ENCODE results near the gene NDEL1. TPM values are rescaled to one million over a fixed set of nuclear protein-coding genes. Genes with fewer than 3 reads are reported as not detected.

NDEL1 gene
- polyA plus RNA-seq, 3 donors, result 29.8 to 58.3 (median 39.7) TPM

DNA sequence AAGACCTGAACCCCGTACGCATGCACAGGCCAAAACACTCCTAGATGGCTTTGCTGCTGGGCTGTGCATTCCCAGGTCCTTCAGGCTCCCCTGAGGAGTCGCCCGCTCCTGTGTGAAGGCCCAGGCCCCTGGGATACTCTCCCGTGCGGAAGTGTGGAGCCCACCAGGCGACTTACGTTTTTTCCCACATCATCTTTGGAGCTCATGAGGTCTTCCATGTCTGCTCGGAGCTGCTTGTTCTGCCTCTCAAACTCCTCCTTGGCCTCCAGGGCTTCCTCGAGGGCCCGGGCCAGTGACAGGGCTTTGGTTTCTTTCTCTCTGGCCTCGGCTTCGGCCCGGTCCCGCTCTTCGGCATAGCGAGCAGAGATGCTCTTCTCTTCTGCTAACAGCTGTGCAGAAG lies 56.4 kb downstream of the NDEL1 start:
- WGBS (ENCODE audit: insufficient coverage), result 97% methylated on average over 11 of the region's 17 CpGs
- TF ChIP-seq, protein P1, sequence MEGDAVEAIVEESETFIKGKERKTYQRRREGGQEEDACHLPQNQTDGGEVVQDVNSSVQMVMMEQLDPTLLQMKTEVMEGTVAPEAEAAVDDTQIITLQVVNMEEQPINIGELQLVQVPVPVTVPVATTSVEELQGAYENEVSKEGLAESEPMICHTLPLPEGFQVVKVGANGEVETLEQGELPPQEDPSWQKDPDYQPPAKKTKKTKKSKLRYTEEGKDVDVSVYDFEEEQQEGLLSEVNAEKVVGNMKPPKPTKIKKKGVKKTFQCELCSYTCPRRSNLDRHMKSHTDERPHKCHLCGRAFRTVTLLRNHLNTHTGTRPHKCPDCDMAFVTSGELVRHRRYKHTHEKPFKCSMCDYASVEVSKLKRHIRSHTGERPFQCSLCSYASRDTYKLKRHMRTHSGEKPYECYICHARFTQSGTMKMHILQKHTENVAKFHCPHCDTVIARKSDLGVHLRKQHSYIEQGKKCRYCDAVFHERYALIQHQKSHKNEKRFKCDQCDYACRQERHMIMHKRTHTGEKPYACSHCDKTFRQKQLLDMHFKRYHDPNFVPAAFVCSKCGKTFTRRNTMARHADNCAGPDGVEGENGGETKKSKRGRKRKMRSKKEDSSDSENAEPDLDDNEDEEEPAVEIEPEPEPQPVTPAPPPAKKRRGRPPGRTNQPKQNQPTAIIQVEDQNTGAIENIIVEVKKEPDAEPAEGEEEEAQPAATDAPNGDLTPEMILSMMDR (IDR thresholded peaks at IDR 0.05), result no peak
- Mint-ChIP-seq H3K9me3 (peaks cover 0 to 2% (median 0%) of the 10 kb centered on the region in 7 donors), H3K36me3 (peaks cover 1% of the 10 kb centered on the region in 2 donors), H3K4me3 (no peak overlapping the region), H3K27me3 (ENCODE audit: low read depth in 3 of 3) (peaks cover 0 to 1% (median 0%) of the 10 kb centered on the region in 3 donors), H3K27ac (no peak overlapping the region), H3K4me1 (no peaks in the 10 kb centered on the region)
- Histone ChIP-seq H3K4me1 (ENCODE audit: control insufficient read depth in 1 of 2, insufficient read depth in 2 of 2, low read length in 2 of 2) (no peaks in the 10 kb centered on the region), H2AFZ (ENCODE audit: insufficient read depth, low read depth, low read length, poor library complexity, severe bottlenecking) (no peak overlapping the region), H3K36me3 (replicated peaks in 1 of 2; ENCODE audit: control insufficient read depth in 1 of 2, insufficient read depth in 2 of 2, low read length in 2 of 2) (no peaks in the 10 kb centered on the region), H3K9ac (ENCODE audit: insufficient read depth, low read length, poor library complexity, severe bottlenecking) (no peak overlapping the region), H3K27ac (ENCODE audit: low read depth in 1 of 2, low read length in 2 of 2) (no peak overlapping the region), H3K9me3 (replicated peaks in 1 of 2; ENCODE audit: control insufficient read depth in 1 of 2, insufficient read depth in 1 of 2, low read length in 2 of 2) (no peaks in the 10 kb centered on the region), H3K4me3 (replicated peaks in 1 of 3; ENCODE audit: low read depth in 2 of 3, low read length in 3 of 3) (no peak overlapping the region), H3K4me2 (replicated peaks; ENCODE audit: extremely low read depth, low read length, poor library complexity, severe bottlenecking) (no peak overlapping the region), H3K79me2 (ENCODE audit: insufficient read depth, low read length) (no peaks in the 10 kb centered on the region), H3K27me3 (ENCODE audit: control insufficient read depth in 2 of 2, insufficient read depth in 2 of 2, low read length in 2 of 2) (no peaks in the 10 kb centered on the region), H4K20me1 (ENCODE audit: insufficient read depth, low read length) (no peaks in the 10 kb centered on the region)
- intact Hi-C loops (cut with micrococcal nuclease), result no loop called here
- DNase-seq, result no peak

DNA sequence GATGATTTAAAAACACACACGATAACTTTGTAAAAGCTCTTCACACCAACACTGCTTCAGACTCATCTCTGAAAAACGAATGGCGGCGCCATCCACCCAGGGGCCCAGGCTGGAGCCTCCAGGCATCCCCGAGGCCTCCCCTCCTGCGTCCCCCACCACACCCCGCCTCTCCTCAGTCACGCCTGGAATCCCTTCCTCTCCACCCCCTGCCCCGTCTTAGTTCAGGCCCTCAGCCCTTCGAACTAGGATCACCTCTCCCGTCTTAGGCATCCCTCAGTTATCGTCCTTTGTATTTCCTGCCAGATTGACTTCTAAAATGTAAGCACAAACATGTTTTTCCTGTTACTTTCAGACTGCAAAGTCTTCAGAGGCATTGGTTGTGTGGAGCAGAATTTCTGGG lies 58.3 kb downstream of the NDEL1 start:
- Mint-ChIP-seq H3K27ac (no peak overlapping the region), H3K27me3 (ENCODE audit: low read depth in 3 of 3) (no peaks in the 10 kb centered on the region), H3K9me3 (peaks cover 0 to 2% (median 0%) of the 10 kb centered on the region in 7 donors), H3K4me1 (no peaks in the 10 kb centered on the region), H3K4me3 (no peak overlapping the region), H3K36me3 (no peaks in the 10 kb centered on the region)
- H2AFZ ChIP-seq (ENCODE audit: insufficient read depth, low read depth, low read length, poor library complexity, severe bottlenecking), result no peak overlapping the region
- 85% methylated on average over 12 of the region's 12 CpGs for WGBS (ENCODE audit: insufficient coverage)
- TF ChIP-seq, protein P1 (IDR thresholded peaks at IDR 0.05), result no peak
- H3K9me3 ChIP-seq (replicated peaks in 1 of 2; ENCODE audit: control insufficient read depth in 1 of 2, insufficient read depth in 1 of 2, low read length in 2 of 2), result no peaks in the 10 kb centered on the region
- no peak overlapping the region for H3K4me3 ChIP-seq (replicated peaks in 1 of 3; ENCODE audit: low read depth in 2 of 3, low read length in 3 of 3)
- H3K9ac ChIP-seq (ENCODE audit: insufficient read depth, low read length, poor library complexity, severe bottlenecking), result no peak overlapping the region
- no peaks in the 10 kb centered on the region for H3K36me3 ChIP-seq (replicated peaks in 1 of 2; ENCODE audit: control insufficient read depth in 1 of 2, insufficient read depth in 2 of 2, low read length in 2 of 2)
- no peak for DNase-seq
- H3K4me2 ChIP-seq (replicated peaks; ENCODE audit: extremely low read depth, low read length, poor library complexity, severe bottlenecking), result no peak overlapping the region
- no peaks in the 10 kb centered on the region for H4K20me1 ChIP-seq (ENCODE audit: insufficient read depth, low read length)
- no peaks in the 10 kb centered on the region for H3K4me1 ChIP-seq (ENCODE audit: control insufficient read depth in 1 of 2, insufficient read depth in 2 of 2, low read length in 2 of 2)
- no peaks in the 10 kb centered on the region for H3K79me2 ChIP-seq (ENCODE audit: insufficient read depth, low read length)
- intact Hi-C loops (cut with micrococcal nuclease), result no loop called here
- H3K27me3 ChIP-seq (ENCODE audit: control insufficient read depth in 2 of 2, insufficient read depth in 2 of 2, low read length in 2 of 2), result no peaks in the 10 kb centered on the region
- no peak overlapping the region for H3K27ac ChIP-seq (ENCODE audit: low read depth in 1 of 2, low read length in 2 of 2)
